22Rv1 (cell line): ENCODE data around the gene PGAP6.
"Not testable (repeated sequence)": the region's sequence is repeated elsewhere in the genome, so short reads cannot be mapped to it uniquely, and the experiment has no call there.

Experiments
- H3K27ac ChIP-seq: fragments of 450-650 bp; 2 replicates; pipeline ENCODE4 v1.5.1; 2017
- ZFX ChIP-seq: fragments of 450-650 bp; IDR thresholded peaks from 2 replicates; pipeline ENCODE4 v1.6.1; 2017; ENCODE audit warnings: antibody characterized with exemption, borderline replicate concordance
- TF ChIP-seq, protein P1 (sequence below): fragments of 450-650 bp; IDR thresholded peaks from 2 replicates; pipeline ENCODE4 v1.5.1; 2017; ENCODE audit warnings: mild to moderate bottlenecking

Gene PGAP6

GRCh38 chr16:337975-338575 is 43.7 kb downstream of the PGAP6 start:
- no peak for TF ChIP-seq ZFX
- TF ChIP-seq, protein P1, sequence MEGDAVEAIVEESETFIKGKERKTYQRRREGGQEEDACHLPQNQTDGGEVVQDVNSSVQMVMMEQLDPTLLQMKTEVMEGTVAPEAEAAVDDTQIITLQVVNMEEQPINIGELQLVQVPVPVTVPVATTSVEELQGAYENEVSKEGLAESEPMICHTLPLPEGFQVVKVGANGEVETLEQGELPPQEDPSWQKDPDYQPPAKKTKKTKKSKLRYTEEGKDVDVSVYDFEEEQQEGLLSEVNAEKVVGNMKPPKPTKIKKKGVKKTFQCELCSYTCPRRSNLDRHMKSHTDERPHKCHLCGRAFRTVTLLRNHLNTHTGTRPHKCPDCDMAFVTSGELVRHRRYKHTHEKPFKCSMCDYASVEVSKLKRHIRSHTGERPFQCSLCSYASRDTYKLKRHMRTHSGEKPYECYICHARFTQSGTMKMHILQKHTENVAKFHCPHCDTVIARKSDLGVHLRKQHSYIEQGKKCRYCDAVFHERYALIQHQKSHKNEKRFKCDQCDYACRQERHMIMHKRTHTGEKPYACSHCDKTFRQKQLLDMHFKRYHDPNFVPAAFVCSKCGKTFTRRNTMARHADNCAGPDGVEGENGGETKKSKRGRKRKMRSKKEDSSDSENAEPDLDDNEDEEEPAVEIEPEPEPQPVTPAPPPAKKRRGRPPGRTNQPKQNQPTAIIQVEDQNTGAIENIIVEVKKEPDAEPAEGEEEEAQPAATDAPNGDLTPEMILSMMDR: no peak
- H3K27ac ChIP-seq: no peak overlapping the region

GRCh38 chr16:337437-337836 is 44.3 kb downstream of the PGAP6 start:
- no peak overlapping the region for H3K27ac ChIP-seq
- no peak for TF ChIP-seq ZFX
- TF ChIP-seq, protein P1: no peak

GRCh38 chr16:336269-336668 is 45.5 kb downstream of the PGAP6 start:
- H3K27ac ChIP-seq: no peak overlapping the region
- TF ChIP-seq, protein P1: no peak
- TF ChIP-seq ZFX: no peak

GRCh38 chr16:334861-335632 is 46.7 kb downstream of the PGAP6 start:
- H3K27ac ChIP-seq: not testable (repeated sequence)

- not testable (repeated sequence) for H3K27ac ChIP-seq
Observed at GRCh38 chr16:334164-334832, 47.5 kb downstream of the PGAP6 start.

DNA sequence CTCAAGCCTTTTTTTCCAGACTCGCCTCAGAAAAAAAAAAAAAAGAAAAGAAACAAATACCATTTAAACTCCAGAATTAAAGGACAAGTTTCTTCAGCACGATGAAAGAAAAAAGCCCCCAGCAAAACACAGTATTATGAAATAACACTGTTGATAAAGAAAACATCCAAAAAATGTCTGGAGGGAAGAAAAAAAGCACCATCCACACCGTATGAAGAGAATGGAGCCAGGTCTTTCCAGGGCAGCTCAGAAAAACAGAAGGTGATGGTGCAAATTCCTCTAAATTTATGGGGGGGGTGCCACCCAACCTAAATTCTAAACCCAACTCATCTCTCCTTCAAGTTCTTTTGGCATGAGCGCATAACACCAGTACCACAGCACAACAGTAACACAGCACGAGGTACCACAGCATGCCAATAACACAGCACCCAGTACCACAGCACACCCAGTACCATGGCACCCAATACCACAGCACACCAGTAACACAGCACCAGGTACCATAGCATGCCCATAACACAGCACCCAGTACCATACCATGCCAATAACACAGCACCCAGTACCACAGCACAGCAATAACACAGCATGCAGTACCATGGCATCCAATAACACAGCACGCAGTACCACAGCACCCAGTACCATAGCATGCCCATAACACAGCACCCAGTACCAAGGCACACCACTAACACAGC is 48.2 kb downstream of the PGAP6 start:
- TF ChIP-seq, protein P1: no peak
- TF ChIP-seq ZFX: no peak
- no peak overlapping the region for H3K27ac ChIP-seq

DNA sequence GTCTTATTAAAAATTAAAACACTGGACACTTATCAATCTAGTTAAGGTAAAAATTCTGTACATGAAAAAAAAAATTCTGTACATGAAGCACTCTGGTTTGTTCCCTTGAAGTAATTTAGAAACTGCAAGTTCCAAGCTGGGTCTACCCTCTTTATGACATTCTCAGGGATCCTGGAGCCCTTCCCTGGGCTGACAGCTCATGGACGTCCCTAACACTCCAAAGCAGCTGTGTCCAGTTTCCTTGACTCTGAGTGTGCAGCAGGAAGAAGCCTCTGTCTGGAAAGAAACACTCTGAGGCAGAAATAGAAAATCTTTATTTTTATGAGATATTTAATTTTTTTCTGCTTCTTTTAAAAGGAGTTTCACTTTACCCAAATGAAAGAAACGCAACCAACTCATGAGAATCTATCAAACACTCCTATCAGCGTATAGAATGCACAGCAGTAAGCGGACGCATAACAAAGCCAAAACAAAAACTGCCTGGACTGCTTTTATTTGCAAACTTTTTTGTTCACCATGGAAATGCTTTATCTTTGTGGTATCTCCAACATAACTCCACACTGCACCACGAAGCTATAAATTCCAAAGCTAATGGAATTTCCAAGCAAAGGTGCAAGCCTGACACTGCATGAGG is 50.5 kb downstream of the PGAP6 start:
- not testable (repeated sequence) for H3K27ac ChIP-seq

DNA sequence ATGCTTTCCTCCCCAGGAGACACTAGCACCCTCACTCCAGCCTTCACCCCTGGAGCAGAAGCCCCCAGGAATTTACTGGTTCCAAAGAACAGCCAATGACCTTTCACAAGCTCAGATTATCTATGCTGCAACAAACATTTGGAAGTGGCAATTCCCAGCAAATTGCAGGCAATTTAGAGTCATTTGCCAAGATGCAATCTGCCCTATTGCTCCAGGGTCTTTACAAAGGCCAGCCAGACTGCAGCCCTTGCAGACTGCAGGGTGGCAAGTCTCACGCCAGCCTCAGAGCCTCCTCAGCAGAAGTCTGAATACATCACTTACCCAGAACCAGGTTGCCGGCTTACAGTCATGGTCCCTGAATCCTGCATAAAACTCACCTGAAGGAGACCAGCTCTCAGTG is 51.0 kb downstream of the PGAP6 start:
- no peak for TF ChIP-seq ZFX
- TF ChIP-seq, protein P1: no peak
- H3K27ac ChIP-seq: no peak overlapping the region
